DOHH2 (cell line): ENCODE data around the gene EIF3F.

Source experiments
- EZH2phosphoT487 ChIP-seq: fragments of 200-600 bp; sonication (generic); IDR thresholded peaks from 2 replicates; pipeline ENCODE4 v1.6.1; 2017; ENCODE audit warnings: borderline replicate concordance, mild to moderate bottlenecking, antibody characterized with exemption, low read length, moderate library complexity, mixed read lengths
- TF ChIP-seq, protein P1 (sequence below): fragments of 200-600 bp; sonication (generic); IDR thresholded peaks from one replicate; pipeline ENCODE4 v1.5.1; 2014; ENCODE audit warnings: antibody characterized with exemption, mild to moderate bottlenecking, low read depth, low read length; ENCODE audit not compliant: poor library complexity, severe bottlenecking

DNA sequence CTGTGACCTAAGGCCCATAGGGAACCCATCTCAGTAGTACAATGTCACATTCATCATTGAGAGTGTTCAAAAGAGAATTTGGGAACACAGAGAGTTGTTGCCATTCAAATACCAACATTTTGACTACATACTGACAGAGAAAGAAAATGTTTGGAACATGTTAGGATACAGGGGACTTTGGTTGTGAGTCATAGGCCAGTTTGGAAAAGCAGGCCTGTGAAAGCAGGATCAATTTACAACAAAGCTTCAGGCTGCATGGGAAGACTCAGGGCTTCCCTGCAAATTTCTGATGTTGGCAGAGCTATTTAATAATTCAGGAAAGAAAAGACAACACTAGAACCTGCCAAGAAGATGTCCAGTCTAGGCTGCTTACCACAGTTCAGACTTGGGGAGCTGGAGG lies 22.3 kb upstream of the EIF3F start:
- TF ChIP-seq, protein P1, sequence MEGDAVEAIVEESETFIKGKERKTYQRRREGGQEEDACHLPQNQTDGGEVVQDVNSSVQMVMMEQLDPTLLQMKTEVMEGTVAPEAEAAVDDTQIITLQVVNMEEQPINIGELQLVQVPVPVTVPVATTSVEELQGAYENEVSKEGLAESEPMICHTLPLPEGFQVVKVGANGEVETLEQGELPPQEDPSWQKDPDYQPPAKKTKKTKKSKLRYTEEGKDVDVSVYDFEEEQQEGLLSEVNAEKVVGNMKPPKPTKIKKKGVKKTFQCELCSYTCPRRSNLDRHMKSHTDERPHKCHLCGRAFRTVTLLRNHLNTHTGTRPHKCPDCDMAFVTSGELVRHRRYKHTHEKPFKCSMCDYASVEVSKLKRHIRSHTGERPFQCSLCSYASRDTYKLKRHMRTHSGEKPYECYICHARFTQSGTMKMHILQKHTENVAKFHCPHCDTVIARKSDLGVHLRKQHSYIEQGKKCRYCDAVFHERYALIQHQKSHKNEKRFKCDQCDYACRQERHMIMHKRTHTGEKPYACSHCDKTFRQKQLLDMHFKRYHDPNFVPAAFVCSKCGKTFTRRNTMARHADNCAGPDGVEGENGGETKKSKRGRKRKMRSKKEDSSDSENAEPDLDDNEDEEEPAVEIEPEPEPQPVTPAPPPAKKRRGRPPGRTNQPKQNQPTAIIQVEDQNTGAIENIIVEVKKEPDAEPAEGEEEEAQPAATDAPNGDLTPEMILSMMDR = no peak
- TF ChIP-seq EZH2phosphoT487 = no peak
